Keratinocyte (primary cell): Measurements from ENCODE around the gene COLGALT1.

Experiments used
- EZH2 ChIP-seq: IDR thresholded peaks from one replicate; pipeline ENCODE4 v1.6.1; 2012; ENCODE audit warnings: inconsistent platforms, mild to moderate bottlenecking, low read length, moderate library complexity
- TF ChIP-seq, protein P1 (sequence below), 3 experiments: IDR thresholded peaks in 1 of 3; conservative IDR thresholded peaks in 1 of 3; optimal IDR thresholded peaks in 1 of 3; 2 replicates in 2 of 3; 3 replicates in 1 of 3; pipeline versions ENCODE3 to v1.5.1; 2011; ENCODE audit warnings: low read length in 3 of 3, mild to moderate bottlenecking in 3 of 3, moderate library complexity in 2 of 3, control low read depth in 1 of 3, inconsistent platforms in 1 of 3; ENCODE audit not compliant: insufficient read depth in 2 of 3; ENCODE audit errors: extremely low read depth in 1 of 3

DNA sequence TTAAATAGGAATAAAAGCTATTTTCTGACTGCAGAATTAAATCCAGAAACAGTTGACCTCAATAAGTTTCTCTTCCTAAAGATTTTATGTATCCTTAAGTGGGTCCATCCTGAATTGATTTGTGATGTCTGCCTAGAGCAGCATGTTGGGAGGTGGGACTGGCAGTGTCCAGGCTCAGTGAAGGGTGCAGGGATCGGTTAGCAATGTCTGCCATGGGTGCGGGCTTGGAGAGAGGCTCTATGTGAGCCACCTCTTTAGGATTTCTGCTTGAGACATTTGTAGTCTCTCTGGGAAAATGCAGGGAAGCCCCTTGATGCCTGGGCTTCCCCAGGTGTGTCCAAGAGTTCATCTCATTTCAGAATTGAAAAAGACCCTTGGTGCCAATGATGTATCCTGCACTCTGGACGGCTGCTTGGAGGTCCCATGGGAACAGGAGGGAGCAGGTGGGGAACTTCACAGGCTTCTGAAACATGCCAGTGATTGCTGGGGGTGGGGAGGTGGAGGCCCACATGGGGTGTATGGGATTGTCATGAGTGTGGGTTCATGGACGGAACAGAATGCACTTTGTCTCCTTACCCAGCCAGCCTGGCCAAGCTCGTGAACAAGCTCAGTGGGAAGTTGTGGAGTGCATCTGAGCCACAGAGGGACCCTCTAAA, 6.2 kb upstream of the COLGALT1 start:
- TF ChIP-seq, protein P1, sequence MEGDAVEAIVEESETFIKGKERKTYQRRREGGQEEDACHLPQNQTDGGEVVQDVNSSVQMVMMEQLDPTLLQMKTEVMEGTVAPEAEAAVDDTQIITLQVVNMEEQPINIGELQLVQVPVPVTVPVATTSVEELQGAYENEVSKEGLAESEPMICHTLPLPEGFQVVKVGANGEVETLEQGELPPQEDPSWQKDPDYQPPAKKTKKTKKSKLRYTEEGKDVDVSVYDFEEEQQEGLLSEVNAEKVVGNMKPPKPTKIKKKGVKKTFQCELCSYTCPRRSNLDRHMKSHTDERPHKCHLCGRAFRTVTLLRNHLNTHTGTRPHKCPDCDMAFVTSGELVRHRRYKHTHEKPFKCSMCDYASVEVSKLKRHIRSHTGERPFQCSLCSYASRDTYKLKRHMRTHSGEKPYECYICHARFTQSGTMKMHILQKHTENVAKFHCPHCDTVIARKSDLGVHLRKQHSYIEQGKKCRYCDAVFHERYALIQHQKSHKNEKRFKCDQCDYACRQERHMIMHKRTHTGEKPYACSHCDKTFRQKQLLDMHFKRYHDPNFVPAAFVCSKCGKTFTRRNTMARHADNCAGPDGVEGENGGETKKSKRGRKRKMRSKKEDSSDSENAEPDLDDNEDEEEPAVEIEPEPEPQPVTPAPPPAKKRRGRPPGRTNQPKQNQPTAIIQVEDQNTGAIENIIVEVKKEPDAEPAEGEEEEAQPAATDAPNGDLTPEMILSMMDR (optimal IDR thresholded peaks at IDR 0.05 in 1 of 3, IDR thresholded peaks at IDR 0.05 in 1 of 3, conservative IDR thresholded peaks at IDR 0.05 in 1 of 3; ENCODE audit: extremely low read depth in 1 of 3, insufficient read depth in 2 of 3, low read length in 3 of 3) = no peak
- no peak for TF ChIP-seq EZH2
